HG02623 (cell line): ENCODE data around the gene PEX11B.

Experiments
- ATAC-seq: cut with Tn5 transposase; IDR thresholded peaks from one replicate; pipeline ENCODE4 v1.9.1; 2021; ENCODE audit warnings: moderate library complexity; ENCODE audit not compliant: unreplicated experiment

The PEX11B gene

GRCh38 chr1:145918144-145918991 lies at the start of gene PEX11B:
TSS of gene PEX11B (minus strand) at chr1:145918717. CDS start at chr1:145918688, 29 bp downstream.
- ATAC-seq: peak; percentile 91

GRCh38 chr1:145967288-145967687 lies 48.8 kb upstream of the PEX11B start:
- ATAC-seq: no peak

- ATAC-seq: no peak
These were observed 46.7 kb upstream of the PEX11B start for GRCh38 chr1:145965119-145965744.

GRCh38 chr1:145964328-145965118 lies 46.0 kb upstream of the PEX11B start, which contains the start of the genes ANKRD34A and POLR3GL:
TSS of gene ANKRD34A (minus strand) at chr1:145964575. CDS start at chr1:145961759, 2,816 bp downstream.
TSS of gene POLR3GL (plus strand) at chr1:145964690. CDS start at chr1:145974866, 10,176 bp downstream.
- peak; percentile 92 for ATAC-seq

- no peak for ATAC-seq
These were observed 44.9 kb upstream of the PEX11B start for GRCh38 chr1:145963265-145964019.

- no peak for ATAC-seq
These were observed 43.9 kb upstream of the PEX11B start for GRCh38 chr1:145962157-145963102.

- no peak for ATAC-seq
These were observed 43.1 kb upstream of the PEX11B start for GRCh38 chr1:145961425-145962156.

- ATAC-seq: no peak
These were observed 42.5 kb upstream of the PEX11B start for GRCh38 chr1:145961109-145961424.

- no peak for ATAC-seq
These were observed 42.1 kb upstream of the PEX11B start for GRCh38 chr1:145960468-145961108.

GRCh38 chr1:145959957-145960467 lies 41.5 kb upstream of the PEX11B start:
- no peak for ATAC-seq

GRCh38 chr1:145959333-145959732 lies 40.8 kb upstream of the PEX11B start:
- no peak for ATAC-seq

- ATAC-seq: no peak
These were observed 40.2 kb upstream of the PEX11B start for GRCh38 chr1:145958734-145959133.

GRCh38 chr1:145957443-145958319 lies 39.2 kb upstream of the PEX11B start, which contains the start of gene LIX1L:
TSS of gene LIX1L (minus strand) at chr1:145958017. CDS start at chr1:145957927, 90 bp downstream.
- peak; percentile 85 for ATAC-seq

- ATAC-seq: no peak
These were observed 38.4 kb upstream of the PEX11B start for GRCh38 chr1:145956781-145957442.

GRCh38 chr1:145956361-145956760 lies 37.8 kb upstream of the PEX11B start:
- ATAC-seq: no peak

- no peak for ATAC-seq
These were observed 36.9 kb upstream of the PEX11B start for GRCh38 chr1:145955436-145955835.

GRCh38 chr1:145953861-145954260 lies 35.3 kb upstream of the PEX11B start:
- no peak for ATAC-seq
